RPMI7951 (cell line): ENCODE results near the gene AFDN. TPM values are rescaled to one million over a fixed set of nuclear protein-coding genes. Genes with fewer than 3 reads are reported as not detected.
A peak's percentile ranks its signal among the peaks of the same experiment; 100 is the strongest.

Experiments used
- DNase-seq: peaks from one replicate; pipeline ENCODE4 v3.0.0-alpha.2; 2012; ENCODE audit warnings: low read depth
- total RNA-seq: library from RNA; depleted of rRNA; stranded (reverse); fragments of >200 nt; shearing (Covaris generic); gene quantifications from 2 replicates; pipeline ENCODE4 v1.2.3, GENCODE V29; 2014

Gene AFDN
- total RNA-seq, 1 experiment from 2014 or later = 46.6 TPM

GRCh38 chr6:167794161-167795157 is 32.3 kb upstream of the AFDN start:
- DNase-seq = no peak

GRCh38 chr6:167795321-167795811 is 31.3 kb upstream of the AFDN start:
- DNase-seq = no peak

GRCh38 chr6:167795874-167796191 is 30.9 kb upstream of the AFDN start:
- DNase-seq = no peak

- peak; percentile 27 for DNase-seq
Measured at GRCh38 chr6:167796192-167796981, 30.3 kb upstream of the AFDN start.

- DNase-seq = no peak
Measured at GRCh38 chr6:167797011-167797471, 29.7 kb upstream of the AFDN start.

- DNase-seq = peak; percentile 83
Measured at GRCh38 chr6:167797476-167798265, 29.0 kb upstream of the AFDN start.

GRCh38 chr6:167798453-167798852 is 28.3 kb upstream of the AFDN start:
- DNase-seq = no peak

GRCh38 chr6:167799033-167799821 is 27.5 kb upstream of the AFDN start:
- DNase-seq = peak; percentile 60

GRCh38 chr6:167800549-167800948 is 26.2 kb upstream of the AFDN start:
- DNase-seq = no peak

GRCh38 chr6:167801263-167801662 is 25.4 kb upstream of the AFDN start:
- no peak for DNase-seq

- no peak for DNase-seq
Measured at GRCh38 chr6:167802339-167802738, 24.4 kb upstream of the AFDN start.

- no peak for DNase-seq
Measured at GRCh38 chr6:167803816-167804215, 22.9 kb upstream of the AFDN start.

GRCh38 chr6:167804281-167805013 is 22.3 kb upstream of the AFDN start:
- DNase-seq = no peak

- no peak for DNase-seq
Measured at GRCh38 chr6:167805349-167806060, 21.2 kb upstream of the AFDN start.

- no peak for DNase-seq
Measured at GRCh38 chr6:167806061-167806700, 20.5 kb upstream of the AFDN start.

- DNase-seq = no peak
Measured at GRCh38 chr6:167807200-167807599, 19.5 kb upstream of the AFDN start.

- DNase-seq = no peak
Measured at GRCh38 chr6:167807756-167808155, 19.0 kb upstream of the AFDN start.

GRCh38 chr6:167811040-167811439 is 15.7 kb upstream of the AFDN start:
- no peak for DNase-seq
